Measurements from ENCODE around the gene LDB2.

LDB2 gene

DNA sequence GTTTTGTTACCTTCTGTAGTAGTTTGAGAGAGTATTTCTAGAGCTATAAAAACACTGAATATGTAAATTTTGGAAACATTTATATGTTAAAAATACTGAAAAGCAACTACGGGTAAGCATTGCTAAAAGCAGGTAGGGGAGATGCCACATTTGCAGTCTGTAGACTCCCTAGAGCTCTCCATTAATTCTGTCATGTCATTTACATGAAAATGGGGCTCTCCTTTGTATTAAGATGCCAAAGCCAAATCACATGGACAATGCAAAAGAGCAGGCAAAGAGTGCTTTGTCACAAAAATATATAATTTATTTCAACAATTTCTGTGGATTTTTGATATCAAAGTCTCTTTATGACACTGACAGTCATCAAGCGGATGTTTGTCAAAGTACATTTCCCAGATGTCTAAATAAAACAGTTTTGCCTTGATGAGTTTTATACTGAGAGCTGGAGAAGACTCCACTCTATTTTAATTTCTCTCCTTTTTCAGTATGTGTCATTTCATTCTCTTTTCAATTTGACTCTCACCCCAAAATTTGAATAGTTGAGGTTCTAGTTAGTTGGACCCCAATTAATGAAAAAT is 51.8 kb downstream of the LDB2 start:
- H3K4me1 ChIP-seq (ENCODE audit: control insufficient read depth, low read length), result no peaks in the 10 kb centered on the region
- H3K4me3 ChIP-seq (ENCODE audit: low read length), result no peak overlapping the region
- H3K4me2 ChIP-seq (ENCODE audit: low read length), result no peak overlapping the region

GRCh38 chr4:16844816-16845586 is 53.4 kb downstream of the LDB2 start:
- H3K4me2 ChIP-seq (ENCODE audit: low read length), result no peak overlapping the region
- no peak overlapping the region for H3K27ac ChIP-seq (ENCODE audit: low read depth, low read length)
- no peaks in the 10 kb centered on the region for H3K9me3 ChIP-seq (ENCODE audit: control insufficient read depth, insufficient read depth, low read length)
- no peaks in the 10 kb centered on the region for H3F3A ChIP-seq (ENCODE audit: control insufficient read depth, insufficient read depth)
- H3K4me3 ChIP-seq (ENCODE audit: low read length), result no peak overlapping the region
- no peaks in the 10 kb centered on the region for H3K9me2 ChIP-seq (replicated peaks; ENCODE audit: control insufficient read depth, low read length)
- H3K36me3 ChIP-seq (ENCODE audit: control insufficient read depth, low read length), result no peaks in the 10 kb centered on the region
- TF ChIP-seq CTCF (IDR thresholded peaks at IDR 0.05; ENCODE audit: low read depth, low read length, poor library complexity, severe bottlenecking) (no peak), EZH2phosphoT487 (IDR thresholded peaks at IDR 0.05; ENCODE audit: borderline replicate concordance, low read length) (no peak)
- no peaks in the 10 kb centered on the region for H3K4me1 ChIP-seq (ENCODE audit: control insufficient read depth, low read length)
- no peaks in the 10 kb centered on the region for H3K27me3 ChIP-seq (ENCODE audit: control insufficient read depth, low read length)
- H3K79me2 ChIP-seq (ENCODE audit: control insufficient read depth, low read length), result no peaks in the 10 kb centered on the region
- H4K20me1 ChIP-seq (ENCODE audit: control insufficient read depth, insufficient read depth, low read depth, low read length), result no peaks in the 10 kb centered on the region

More for the DNA sequence above, 51.8 kb downstream of the LDB2 start:
- Histone ChIP-seq H3K79me2 (ENCODE audit: control insufficient read depth, low read length) (no peaks in the 10 kb centered on the region), H3K9me3 (ENCODE audit: control insufficient read depth, insufficient read depth, low read length) (no peaks in the 10 kb centered on the region), H3K27me3 (ENCODE audit: control insufficient read depth, low read length) (no peaks in the 10 kb centered on the region), H3K36me3 (ENCODE audit: control insufficient read depth, low read length) (no peaks in the 10 kb centered on the region), H3F3A (ENCODE audit: control insufficient read depth, insufficient read depth) (no peaks in the 10 kb centered on the region), H3K27ac (ENCODE audit: low read depth, low read length) (no peak overlapping the region), H3K9me2 (replicated peaks; ENCODE audit: control insufficient read depth, low read length) (no peaks in the 10 kb centered on the region), H4K20me1 (ENCODE audit: control insufficient read depth, insufficient read depth, low read depth, low read length) (no peaks in the 10 kb centered on the region)
- no peak for TF ChIP-seq CTCF (IDR thresholded peaks at IDR 0.05; ENCODE audit: low read depth, low read length, poor library complexity, severe bottlenecking)
- TF ChIP-seq EZH2phosphoT487 (IDR thresholded peaks at IDR 0.05; ENCODE audit: borderline replicate concordance, low read length), result no peak

DNA sequence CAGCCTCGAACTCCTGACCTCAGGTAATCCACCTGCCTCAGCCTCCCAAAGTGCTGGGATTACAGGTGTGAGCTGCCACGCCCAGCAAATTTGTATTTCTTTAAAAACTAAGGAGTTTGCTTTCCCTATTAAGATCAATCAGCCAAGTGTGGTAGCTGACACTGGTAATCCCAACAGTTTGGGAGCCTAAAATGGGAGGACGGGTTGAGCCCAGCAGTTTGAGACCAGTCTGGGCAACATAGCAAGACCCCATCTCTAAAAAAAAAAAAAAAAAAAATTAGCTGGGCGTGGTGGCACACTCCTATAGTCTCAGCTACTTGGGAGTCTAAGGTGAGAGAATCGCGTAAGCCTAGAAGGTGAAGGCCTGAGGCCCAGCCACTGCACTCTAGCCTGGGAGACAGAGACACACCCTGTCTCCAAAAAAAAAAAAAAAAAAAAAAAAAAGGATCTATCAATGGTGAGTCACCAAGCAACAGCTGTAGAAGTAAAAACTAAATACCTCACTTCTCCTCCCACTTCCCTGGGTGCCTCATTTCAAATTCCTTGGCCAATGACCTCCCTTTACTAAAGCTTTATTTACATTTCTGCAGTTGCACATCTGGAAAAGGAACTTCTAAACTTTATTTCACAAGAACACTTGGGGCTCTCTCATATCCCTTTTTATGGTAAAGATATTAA is 54.5 kb downstream of the LDB2 start:
- no peak overlapping the region for H3K4me2 ChIP-seq (ENCODE audit: low read length)
- H4K20me1 ChIP-seq (ENCODE audit: control insufficient read depth, insufficient read depth, low read depth, low read length), result no peaks in the 10 kb centered on the region
- H3K9me3 ChIP-seq (ENCODE audit: control insufficient read depth, insufficient read depth, low read length), result no peaks in the 10 kb centered on the region
- H3K27me3 ChIP-seq (ENCODE audit: control insufficient read depth, low read length), result no peaks in the 10 kb centered on the region
- no peak for TF ChIP-seq CTCF (IDR thresholded peaks at IDR 0.05; ENCODE audit: low read depth, low read length, poor library complexity, severe bottlenecking)
- no peak for TF ChIP-seq EZH2phosphoT487 (IDR thresholded peaks at IDR 0.05; ENCODE audit: borderline replicate concordance, low read length)
- H3F3A ChIP-seq (ENCODE audit: control insufficient read depth, insufficient read depth), result no peaks in the 10 kb centered on the region
- H3K4me3 ChIP-seq (ENCODE audit: low read length), result no peak overlapping the region
- H3K9me2 ChIP-seq (replicated peaks; ENCODE audit: control insufficient read depth, low read length), result no peaks in the 10 kb centered on the region
- no peaks in the 10 kb centered on the region for H3K36me3 ChIP-seq (ENCODE audit: control insufficient read depth, low read length)
- no peak overlapping the region for H3K27ac ChIP-seq (ENCODE audit: low read depth, low read length)
- H3K79me2 ChIP-seq (ENCODE audit: control insufficient read depth, low read length), result no peaks in the 10 kb centered on the region
- no peaks in the 10 kb centered on the region for H3K4me1 ChIP-seq (ENCODE audit: control insufficient read depth, low read length)
